ENCODE data around the gene AREG. TPM values are rescaled to one million over a fixed set of nuclear protein-coding genes. Genes with fewer than 3 reads are reported as not detected.

Gene AREG
- total and polyA plus RNA-seq, 9 of the 15 experiments (the other 6 are each of a cell fraction or from before 2014, with no cell fraction given), result 1.4 to 7.7 (median 5.4) TPM

DNA sequence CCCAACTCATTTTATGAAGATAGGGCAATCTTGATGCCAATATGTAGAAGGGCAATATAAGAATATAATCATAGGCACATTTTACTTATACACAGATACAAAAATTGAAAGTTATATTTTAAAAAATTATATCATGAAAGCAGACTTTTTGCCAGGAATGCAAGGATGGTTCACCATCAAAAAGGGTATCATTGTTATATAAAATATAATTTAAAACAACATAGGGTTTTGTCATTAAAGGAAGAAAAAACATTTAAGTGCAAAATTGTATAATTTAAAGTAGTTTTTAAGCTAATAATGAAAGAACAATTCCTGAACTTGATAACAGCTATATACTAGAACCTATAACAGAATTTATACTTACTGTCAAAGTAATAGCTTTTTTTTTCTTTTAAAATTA lies 15.9 kb downstream of the AREG start:
- ATAC-seq (no peak), FAIRE-seq (no peak), DNase-seq (ENCODE audit: extremely low read depth in 1 of 4, low spot score in 3 of 4) (no peak)
- in situ Hi-C loops (cut with MboI), result no loop called here
- Histone ChIP-seq H3K27ac (ENCODE audit: extremely low read depth, low read depth, low read length) (no peak overlapping the region), H3K4me2 (ENCODE audit: insufficient read depth, low read length) (no peak overlapping the region), H3K9ac (ENCODE audit: insufficient read depth in 1 of 2, low read depth in 2 of 2, low read length in 2 of 2) (no peak overlapping the region), H3K36me3 (ENCODE audit: control insufficient read depth, insufficient read depth, low read length) (no peaks in the 10 kb centered on the region), H4K20me1 (replicated peaks; ENCODE audit: control insufficient read depth, insufficient read depth, low read length) (no peaks in the 10 kb centered on the region), H3K79me2 (ENCODE audit: control insufficient read depth, insufficient read depth, low read length) (no peaks in the 10 kb centered on the region), H3K4me1 (replicated peaks in 1 of 2; ENCODE audit: control insufficient read depth in 2 of 2, insufficient read depth in 2 of 2, low read length in 2 of 2) (no peaks in the 10 kb centered on the region), H3K4me3 (no peak overlapping the region), H3K9me1 (ENCODE audit: control insufficient read depth, insufficient read depth, low read length) (no peaks in the 10 kb centered on the region), H2AFZ (ENCODE audit: low read depth, low read length) (no peak overlapping the region), H3K27me3 (ENCODE audit: control insufficient read depth in 2 of 2, insufficient read depth in 2 of 2, low read length in 2 of 2) (no peaks in the 10 kb centered on the region), H3K9me3 (replicated peaks; ENCODE audit: control insufficient read depth, insufficient read depth, low read depth, low read length) (no peaks in the 10 kb centered on the region; the same call in 1 of the 2 replicates)
- POLR2A ChIA-PET, result no interaction called here
- BruUV-seq (replicated peaks), result no TSS peak
- CTCF ChIA-PET (ENCODE audit: low intra/inter-chr PET ratio), result no interaction called here
- TF ChIP-seq ZNF324 (CRISPR knock-in tag; IDR thresholded peaks at IDR 0.05) (peak; percentile 79), NR3C1 (CRISPR knock-in tag; IDR thresholded peaks at IDR 0.05) (no peak), CBX3 (IDR thresholded peaks at IDR 0.05; ENCODE audit: borderline replicate concordance in 1 of 2, low read length in 2 of 2) (peak in 1 of 2 experiments; percentile 58; a peak in 1 of 3 replicates), MITF (IDR thresholded peaks at IDR 0.05) (no peak)
- intact Hi-C loops (cut with micrococcal nuclease), result no loop called here

DNA sequence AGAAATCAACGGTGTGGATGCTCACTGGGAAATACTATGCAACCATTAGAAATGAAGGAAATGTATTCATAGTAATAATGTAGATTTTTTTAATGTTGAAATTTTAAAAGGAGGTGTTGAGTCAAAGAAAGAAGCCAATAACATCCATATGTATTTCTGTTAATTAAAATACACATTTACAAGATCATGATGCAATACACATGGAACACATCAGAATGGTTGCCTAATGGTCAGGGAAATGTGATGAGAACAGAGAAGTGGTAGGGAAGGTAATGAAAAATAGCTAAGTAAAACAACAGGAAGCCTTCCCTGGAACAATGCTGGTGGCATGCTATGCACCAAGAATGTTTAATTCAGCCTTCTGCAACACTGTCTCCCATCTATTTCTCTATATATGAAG lies 18.2 kb downstream of the AREG start:
- Histone ChIP-seq H2AFZ (ENCODE audit: low read depth, low read length) (no peak overlapping the region), H3K9ac (ENCODE audit: insufficient read depth in 1 of 2, low read depth in 2 of 2, low read length in 2 of 2) (no peak overlapping the region), H3K27ac (ENCODE audit: extremely low read depth, low read depth, low read length) (no peak overlapping the region), H3K79me2 (ENCODE audit: control insufficient read depth, insufficient read depth, low read length) (no peaks in the 10 kb centered on the region), H3K4me1 (replicated peaks in 1 of 2; ENCODE audit: control insufficient read depth in 2 of 2, insufficient read depth in 2 of 2, low read length in 2 of 2) (peaks cover 0 to 6% of the 10 kb centered on the region in 2 experiments; a peak in 2 of 5 replicates), H3K4me3 (no peak overlapping the region), H3K27me3 (ENCODE audit: control insufficient read depth in 2 of 2, insufficient read depth in 2 of 2, low read length in 2 of 2) (no peaks in the 10 kb centered on the region), H3K36me3 (ENCODE audit: control insufficient read depth, insufficient read depth, low read length) (no peaks in the 10 kb centered on the region), H3K9me1 (ENCODE audit: control insufficient read depth, insufficient read depth, low read length) (no peaks in the 10 kb centered on the region), H3K4me2 (ENCODE audit: insufficient read depth, low read length) (no peak overlapping the region), H4K20me1 (replicated peaks; ENCODE audit: control insufficient read depth, insufficient read depth, low read length) (no peaks in the 10 kb centered on the region), H3K9me3 (replicated peaks; ENCODE audit: control insufficient read depth, insufficient read depth, low read depth, low read length) (no peaks in the 10 kb centered on the region; the same call in 1 of the 2 replicates)
- ChIA-PET CTCF (ENCODE audit: low intra/inter-chr PET ratio) (no interaction called here), POLR2A (interaction anchor here (0.6 to 1.4 kb wide), 4 partner anchors 9 to 64 kb away, joined by 3 to 4 read pairs (median 4); no protein-coding TSS in a partner anchor)
- intact Hi-C loops (cut with micrococcal nuclease) (no loop called here), in situ Hi-C loops (cut with MboI) (no loop called here)
- no peak for ATAC-seq
- no peak for DNase-seq (ENCODE audit: extremely low read depth in 1 of 4, low spot score in 3 of 4)
- no TSS peak for BruUV-seq (replicated peaks)
- 53% methylated on average over 1 of the region's 1 CpG for WGBS (ENCODE audit: insufficient coverage, low coverage, missing lambda C conversion rate)
- peak; percentile 23; the same call in 1 of the 2 replicates for TF ChIP-seq CEBPG (CRISPR knock-in tag; IDR thresholded peaks at IDR 0.05)
- TF ChIP-seq CEBPG (tag; conservative IDR thresholded peaks at IDR 0.05 in 1 of 2, IDR thresholded peaks at IDR 0.05 in 1 of 2), result peak; percentile 49 to 52; a peak in 1 of 4 replicates
- no peak for TF ChIP-seq ETS2 (tag; IDR thresholded peaks at IDR 0.05; ENCODE audit: borderline replicate concordance, poor library complexity, severe bottlenecking)
- TF ChIP-seq CEBPB (tag; IDR thresholded peaks at IDR 0.05), result peak; percentile 46; the same call in 1 of the 2 replicates
- TF ChIP-seq FOSL1 (tag; conservative IDR thresholded peaks at IDR 0.05), result no peak
- no peak for TF ChIP-seq POLR2G (IDR thresholded peaks at IDR 0.05; ENCODE audit: low read depth, low read length)
- TF ChIP-seq CBFA2T2 (conservative IDR thresholded peaks at IDR 0.05), result no peak
- TF ChIP-seq ATF3 (IDR thresholded peaks at IDR 0.05), result peak; percentile 55; the same call in 1 of the 2 replicates
- no peak for TF ChIP-seq ATF3 (CRISPR knock-in tag; conservative IDR thresholded peaks at IDR 0.05)
- TF ChIP-seq ZNF134 (CRISPR knock-in tag; conservative IDR thresholded peaks at IDR 0.05), result no peak
- no peak for FAIRE-seq

Data from K562 (cell line).